Stimulated activated CD8-positive, alpha-beta memory T cell treated with anti-CD3 and anti-CD28 coated beads, Interleukin-2, amount 100 ng/mL, for 48 hours (primary cell): ENCODE measurements around the gene F2RL1.
A peak's percentile ranks its signal among the peaks of the same experiment; 100 is the strongest.
"Not testable (repeated sequence)": the region's sequence is repeated elsewhere in the genome, so short reads cannot be mapped to it uniquely, and the experiment has no call there.

Source experiments
- DNase-seq, 2 donors: peaks; one replicate each; pipeline ENCODE4 v3.0.0-alpha.2; 2020; ENCODE audit warnings: low read depth in 2 of 2

Gene F2RL1

GRCh38 chr5:76805821-76806505 lies 12.9 kb upstream of the F2RL1 start:
- no peak for DNase-seq

GRCh38 chr5:76807296-76807695 lies 11.5 kb upstream of the F2RL1 start:
- DNase-seq = no peak

GRCh38 chr5:76808141-76808691 lies 10.6 kb upstream of the F2RL1 start:
- DNase-seq = no peak

GRCh38 chr5:76809141-76809540 lies 9.7 kb upstream of the F2RL1 start:
- DNase-seq = no peak

- DNase-seq = no peak
Observed at GRCh38 chr5:76810236-76810635, 8.6 kb upstream of the F2RL1 start.

- DNase-seq = no peak
Observed at GRCh38 chr5:76811214-76811613, 7.6 kb upstream of the F2RL1 start.

GRCh38 chr5:76812209-76812608 lies 6.6 kb upstream of the F2RL1 start:
- not testable (repeated sequence) for DNase-seq

- DNase-seq = no peak
Observed at GRCh38 chr5:76813982-76814562, 4.8 kb upstream of the F2RL1 start.

GRCh38 chr5:76816110-76816831 lies 2.6 kb upstream of the F2RL1 start:
- no peak for DNase-seq

GRCh38 chr5:76819851-76820525 lies 1.2 kb downstream of the F2RL1 start:
- no peak for DNase-seq

GRCh38 chr5:76820526-76820890 lies 1.7 kb downstream of the F2RL1 start:
- no peak for DNase-seq

- no peak for DNase-seq
Observed at GRCh38 chr5:76821136-76821535, 2.3 kb downstream of the F2RL1 start.

GRCh38 chr5:76822105-76822731 lies 3.4 kb downstream of the F2RL1 start:
- not testable (repeated sequence) for DNase-seq

GRCh38 chr5:76826416-76826815 lies 7.6 kb downstream of the F2RL1 start:
- not testable (repeated sequence) for DNase-seq

- peak in 1 of 2 donors; percentile 7 for DNase-seq
Observed at GRCh38 chr5:76831110-76831452, 12.3 kb downstream of the F2RL1 start.

- no peak for DNase-seq
Observed at GRCh38 chr5:76836181-76836580, 17.4 kb downstream of the F2RL1 start.

- no peak for DNase-seq
Observed at GRCh38 chr5:76836585-76836984, 17.8 kb downstream of the F2RL1 start.

- DNase-seq = no peak
Observed at GRCh38 chr5:76838481-76839261, 19.8 kb downstream of the F2RL1 start.

- no peak for DNase-seq
Observed at GRCh38 chr5:76841361-76841760, 22.5 kb downstream of the F2RL1 start.

GRCh38 chr5:76845890-76846289 lies 27.1 kb downstream of the F2RL1 start:
- DNase-seq = no peak
